ENCODE measurements around the gene PDXP.

PDXP gene

DNA sequence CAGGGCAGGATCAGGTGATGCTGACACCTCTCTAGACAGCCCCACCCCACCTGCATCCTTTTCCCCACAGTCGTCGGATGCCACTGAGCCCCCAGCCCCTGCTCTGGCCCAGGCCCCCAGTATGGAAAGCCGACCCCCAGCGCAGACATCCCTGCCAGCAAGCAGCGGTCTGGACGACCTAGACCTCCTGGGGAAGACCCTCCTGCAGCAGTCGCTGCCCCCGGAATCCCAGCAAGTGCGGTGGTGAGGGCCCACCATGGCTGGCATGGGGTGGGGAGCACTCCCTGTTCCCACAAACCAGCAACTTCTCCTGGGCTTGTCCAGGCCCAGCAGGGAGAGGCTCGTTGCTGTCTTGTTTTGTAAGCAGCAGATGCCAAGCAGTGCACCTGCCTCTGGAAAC lies 28.6 kb upstream of the PDXP start:
- no peak for DNase-seq

DNA sequence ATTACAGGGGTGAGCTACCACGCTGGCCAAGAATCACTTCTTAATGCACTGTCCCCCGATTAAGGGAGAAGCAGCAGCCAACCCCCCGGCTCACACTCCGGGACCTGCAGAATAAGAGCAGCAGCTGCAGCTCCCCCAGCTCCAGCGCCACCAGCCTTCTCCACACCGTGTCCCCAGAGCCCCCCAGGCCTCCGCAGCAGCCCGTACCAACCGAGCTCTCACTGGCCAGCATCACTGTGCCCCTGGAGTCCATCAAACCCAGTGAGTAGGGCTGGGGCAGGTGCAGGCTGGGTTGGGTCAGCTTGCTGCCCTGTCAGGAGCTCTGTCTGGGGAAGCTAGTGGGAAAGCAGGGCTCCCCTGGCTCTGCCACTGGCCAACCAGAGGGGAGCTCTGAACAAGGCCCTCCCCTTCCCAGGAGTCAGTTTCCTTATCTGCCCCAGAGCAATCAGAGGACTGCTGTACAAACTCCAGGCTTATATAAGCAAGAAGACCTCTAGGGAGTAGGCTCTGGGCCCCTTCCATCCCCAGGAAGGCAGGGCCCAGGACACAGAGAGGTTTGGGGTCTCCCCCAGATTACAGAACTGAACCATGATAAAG lies 27.6 kb upstream of the PDXP start:
- no peak for DNase-seq

DNA sequence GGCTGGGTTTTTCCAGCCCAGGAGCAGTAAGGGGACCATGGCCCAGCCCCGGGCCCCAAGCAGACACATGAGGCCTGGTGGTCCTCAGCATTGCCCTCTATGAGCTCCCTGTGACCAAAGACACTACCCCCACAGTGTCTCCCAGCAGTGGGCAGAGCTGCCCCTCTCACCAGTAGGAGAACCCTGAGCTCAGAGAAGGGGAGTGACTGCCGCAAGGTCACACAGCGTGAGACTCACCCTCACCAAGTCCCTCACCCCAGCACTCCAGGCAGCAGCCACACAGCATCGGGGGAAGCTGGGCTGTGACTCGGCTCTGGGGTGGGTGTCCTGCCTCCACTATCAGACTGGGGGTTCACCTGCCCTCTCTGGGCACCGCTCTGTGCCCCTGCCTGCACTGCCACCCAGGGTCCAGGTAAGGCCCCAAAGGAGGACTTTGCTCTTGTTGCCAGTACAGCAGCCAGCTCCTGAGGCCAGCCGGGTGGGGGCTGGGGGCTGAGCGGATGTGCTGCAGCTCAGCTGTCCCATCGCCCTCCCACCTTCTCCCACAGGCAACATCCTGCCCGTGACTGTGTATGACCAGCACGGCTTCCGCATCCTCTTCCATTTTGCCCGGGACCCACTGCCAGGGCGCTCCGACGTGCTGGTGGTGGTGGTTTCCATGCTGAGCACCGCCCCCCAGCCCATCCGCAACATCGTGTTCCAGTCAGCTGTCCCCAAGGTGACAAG lies 26.9 kb upstream of the PDXP start:
- DNase-seq, result no peak

DNA sequence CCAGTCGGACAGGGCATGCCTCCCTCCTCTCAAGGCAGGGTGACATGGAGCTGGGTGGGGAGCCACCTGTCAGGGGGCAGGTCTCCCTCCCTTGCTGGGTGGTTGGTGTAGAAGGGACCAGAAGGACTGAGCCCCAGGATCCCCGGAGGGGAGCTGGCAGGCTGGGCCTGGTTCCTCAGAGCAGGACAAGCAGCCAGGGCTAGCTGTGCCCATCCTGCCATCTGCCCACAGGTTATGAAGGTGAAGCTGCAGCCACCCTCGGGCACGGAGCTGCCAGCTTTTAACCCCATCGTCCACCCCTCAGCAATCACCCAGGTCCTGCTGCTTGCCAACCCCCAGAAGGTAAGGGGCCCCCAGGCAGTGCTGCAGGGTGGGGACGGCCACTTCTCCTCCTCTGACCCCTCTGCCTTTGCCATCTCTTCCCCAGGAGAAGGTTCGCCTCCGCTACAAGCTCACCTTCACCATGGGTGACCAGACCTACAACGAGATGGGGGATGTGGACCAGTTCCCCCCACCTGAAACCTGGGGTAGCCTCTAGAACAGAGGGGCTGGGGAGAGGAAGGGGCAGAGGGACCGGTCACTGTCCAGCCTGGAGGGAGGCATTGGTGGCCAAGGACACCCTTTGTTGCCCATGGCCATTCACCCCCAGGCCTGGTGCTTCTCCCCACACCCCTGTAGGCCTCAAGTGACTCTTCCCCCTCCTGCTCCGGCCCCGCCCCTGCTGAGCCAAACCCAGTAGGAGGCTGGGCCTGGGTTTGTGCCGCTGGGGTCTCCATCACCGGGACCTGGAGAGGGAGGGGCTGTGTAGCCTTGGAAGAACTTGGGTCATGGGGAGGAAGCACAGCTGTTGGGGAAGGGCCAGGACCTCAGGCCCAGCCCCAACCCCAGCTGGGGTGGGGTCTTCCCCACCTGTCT lies 26.1 kb upstream of the PDXP start:
- DNase-seq, result no peak

DNA sequence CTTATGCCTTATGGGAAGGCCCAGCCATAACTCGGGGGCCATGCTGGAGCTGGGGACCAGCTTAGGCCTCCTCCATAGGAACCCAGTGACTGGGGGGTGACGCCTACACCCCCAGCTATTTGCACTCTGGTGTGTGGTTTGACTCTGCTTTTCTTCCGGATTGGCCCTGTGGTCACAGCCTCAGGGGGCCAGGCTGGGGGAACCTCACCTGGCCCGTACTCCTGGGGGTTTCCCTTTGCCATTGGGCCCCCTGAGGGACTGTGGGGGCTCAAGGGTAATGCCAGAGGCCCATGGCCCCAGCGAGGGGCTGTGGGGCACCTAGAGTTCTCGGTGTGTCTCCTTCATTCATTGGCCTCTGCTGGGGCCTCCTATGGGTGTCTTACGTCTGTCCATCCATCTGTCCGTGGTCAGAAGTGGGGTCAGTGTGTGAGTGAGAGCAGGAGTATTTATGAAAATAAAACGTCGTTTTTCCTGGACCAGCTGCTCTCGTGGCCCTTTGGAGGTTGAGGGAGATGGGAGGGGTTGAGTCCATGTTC lies 25.4 kb upstream of the PDXP start:
- DNase-seq, result no peak

DNA sequence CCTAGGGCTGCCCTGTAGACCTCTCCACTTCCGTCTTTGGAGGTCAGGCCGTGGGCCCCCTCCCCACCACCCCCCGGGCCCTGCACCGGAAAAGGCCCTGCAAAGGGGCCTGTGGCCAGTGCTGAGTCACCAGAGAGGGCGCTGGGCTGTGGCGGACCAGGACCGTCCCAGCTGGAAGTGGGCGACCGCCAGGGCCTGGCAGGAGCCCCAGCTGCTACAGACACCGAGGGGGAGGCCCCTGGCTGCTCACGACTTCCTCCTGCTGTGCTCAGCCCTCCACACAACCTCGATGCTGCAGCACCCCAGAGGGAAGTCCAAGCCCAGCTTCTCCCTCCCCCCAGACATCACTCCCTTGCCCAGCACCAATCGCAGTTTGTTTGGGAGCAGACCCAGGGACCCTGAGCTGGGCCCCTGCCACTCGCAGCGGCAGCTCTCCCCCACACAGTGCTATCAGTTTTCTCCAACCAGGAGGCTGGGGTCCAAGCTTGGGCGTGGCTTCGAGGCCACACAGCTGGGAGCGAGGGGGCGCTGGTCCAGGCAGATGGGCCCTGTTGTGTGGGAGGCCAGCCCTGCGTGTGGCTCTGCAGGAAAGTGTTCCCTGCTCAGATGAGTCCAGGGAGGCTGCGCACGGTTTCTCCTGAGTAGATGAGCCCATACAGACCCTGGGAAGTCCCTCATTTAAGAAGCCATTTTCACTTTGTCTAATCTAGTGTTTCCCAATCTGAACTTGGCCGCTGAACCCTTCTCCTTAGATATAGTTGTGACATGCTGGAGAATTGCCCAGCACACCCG lies 24.7 kb upstream of the PDXP start:
- DNase-seq, result no peak

DNA sequence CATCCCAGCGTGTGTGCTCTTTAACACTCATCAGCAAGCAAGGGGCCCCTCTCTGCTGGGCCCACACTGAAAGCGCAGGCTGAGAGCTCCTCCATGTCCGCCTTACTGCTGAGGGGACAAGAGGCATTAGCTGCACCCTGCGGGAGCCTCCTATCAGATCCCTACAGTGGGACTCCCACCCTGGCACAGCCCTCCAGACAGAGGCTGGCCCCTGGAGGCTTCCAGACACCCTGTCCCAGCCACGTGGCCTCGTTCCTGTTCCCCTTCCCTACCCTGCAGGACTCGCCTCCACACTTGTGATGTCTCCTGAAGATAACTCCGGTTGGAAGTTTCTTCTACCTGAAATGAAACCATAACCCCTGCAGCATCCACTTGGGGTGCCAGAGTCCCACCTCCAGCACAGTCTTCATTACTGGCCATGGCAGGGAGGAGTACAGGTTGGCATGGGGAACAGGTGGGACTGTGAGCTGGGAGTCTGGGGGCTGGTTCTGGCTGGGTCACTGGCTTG lies 24.1 kb upstream of the PDXP start:
- DNase-seq, result no peak

DNA sequence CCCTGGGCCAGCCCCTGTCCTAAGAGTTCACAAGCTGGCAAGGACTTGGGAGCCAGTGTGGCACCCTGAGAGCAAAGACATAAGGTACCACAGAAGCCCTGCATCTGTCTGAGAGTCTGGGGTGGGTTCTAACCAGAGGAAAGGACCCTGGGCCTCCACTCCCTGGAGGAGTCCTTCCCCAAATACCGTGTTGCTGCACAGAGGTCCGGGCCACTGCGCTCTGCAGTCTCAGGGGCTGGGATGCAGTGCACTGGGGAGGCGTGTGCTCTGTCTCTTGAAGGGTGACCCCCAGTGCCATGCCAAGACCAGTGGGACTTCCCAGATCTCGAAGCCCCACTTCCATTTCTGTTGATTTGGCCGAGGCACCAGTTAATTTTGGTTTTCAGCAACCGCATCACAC lies 23.4 kb upstream of the PDXP start:
- DNase-seq, result no peak

DNA sequence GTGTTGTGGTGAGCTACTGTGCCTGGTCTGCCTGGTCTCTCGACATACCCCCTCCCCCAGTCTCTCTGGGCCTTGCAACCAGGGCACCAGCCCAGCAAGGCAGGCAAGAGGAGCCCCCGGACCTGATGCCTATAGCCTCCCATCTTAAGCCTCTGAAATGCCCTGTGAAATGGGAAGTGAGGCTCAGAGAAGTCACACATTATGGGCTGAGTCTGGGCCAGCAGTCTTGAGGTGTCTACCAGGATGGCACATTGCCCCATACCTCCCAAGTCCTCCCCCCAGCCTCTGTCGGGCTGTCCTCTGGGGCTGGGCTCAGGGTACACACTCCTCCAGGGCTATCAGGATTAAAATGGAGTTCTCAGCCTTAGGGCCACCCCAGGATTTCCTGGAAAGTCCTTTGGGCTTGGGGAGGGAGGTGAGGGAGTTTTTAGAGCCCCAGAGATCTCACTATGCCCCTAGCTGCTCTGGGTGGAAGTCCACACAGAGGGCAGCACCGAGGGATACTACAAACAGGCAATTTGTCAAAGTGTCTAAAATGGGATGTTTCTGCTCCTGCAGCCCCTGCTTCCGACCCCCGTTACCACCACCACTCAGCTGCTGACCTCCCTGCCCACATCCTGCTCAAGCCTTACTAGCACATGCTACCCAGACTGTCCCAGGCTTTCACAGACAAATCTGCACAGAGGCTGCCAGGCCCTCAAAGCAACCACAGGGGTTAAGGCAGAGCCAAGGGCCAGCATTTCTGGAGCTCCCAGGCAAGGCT lies 22.2 kb upstream of the PDXP start:
- DNase-seq, result no peak

DNA sequence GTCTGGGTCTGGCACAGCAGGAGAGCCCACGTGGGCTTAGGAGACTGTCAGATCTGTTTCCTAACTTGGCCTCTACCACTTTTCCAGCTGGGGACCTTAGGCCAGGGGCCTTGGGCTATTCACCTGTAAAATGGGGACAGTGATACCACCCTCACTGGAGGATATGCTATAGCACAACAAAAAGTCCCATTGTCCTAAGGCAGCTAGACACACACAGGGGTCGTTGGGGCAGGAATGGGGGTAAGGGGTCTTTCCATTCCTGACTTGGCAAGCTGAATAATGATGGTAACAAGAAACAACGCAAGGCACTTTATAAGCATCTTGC lies 21.6 kb upstream of the PDXP start:
- no peak for DNase-seq

DNA sequence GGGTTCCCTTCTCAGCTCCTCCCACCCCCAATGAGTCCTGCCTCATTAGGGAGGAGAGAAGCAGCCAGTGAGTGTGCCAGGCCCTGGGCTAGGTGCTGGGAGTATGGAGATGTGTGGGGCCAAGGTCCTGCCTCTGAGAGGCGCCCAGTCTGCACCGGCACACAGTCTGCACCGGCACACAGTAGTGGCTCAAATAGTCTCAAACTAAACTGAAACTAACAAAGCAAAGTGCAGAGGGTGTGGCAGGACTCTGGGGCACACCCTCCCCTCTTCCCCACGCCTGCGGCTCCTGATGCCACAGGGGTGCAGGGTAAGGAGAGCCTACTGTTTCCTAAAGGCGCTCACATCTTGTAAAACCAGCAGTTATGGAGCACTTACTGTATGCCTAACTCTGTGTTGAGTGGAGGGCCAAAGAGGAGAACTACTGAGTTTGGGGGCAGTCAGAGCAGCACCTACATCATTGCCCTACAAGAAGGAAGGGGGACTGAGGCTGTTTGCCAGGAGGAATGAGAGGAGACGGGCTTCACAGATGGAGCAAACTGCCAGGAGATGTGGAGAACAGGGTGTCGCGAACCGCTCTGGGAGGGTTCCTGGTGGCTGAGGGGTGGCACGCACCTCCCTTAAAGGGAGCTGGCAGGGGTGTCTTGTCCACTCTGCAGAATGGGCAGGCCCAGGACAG lies 20.0 kb upstream of the PDXP start:
- DNase-seq, result no peak

DNA sequence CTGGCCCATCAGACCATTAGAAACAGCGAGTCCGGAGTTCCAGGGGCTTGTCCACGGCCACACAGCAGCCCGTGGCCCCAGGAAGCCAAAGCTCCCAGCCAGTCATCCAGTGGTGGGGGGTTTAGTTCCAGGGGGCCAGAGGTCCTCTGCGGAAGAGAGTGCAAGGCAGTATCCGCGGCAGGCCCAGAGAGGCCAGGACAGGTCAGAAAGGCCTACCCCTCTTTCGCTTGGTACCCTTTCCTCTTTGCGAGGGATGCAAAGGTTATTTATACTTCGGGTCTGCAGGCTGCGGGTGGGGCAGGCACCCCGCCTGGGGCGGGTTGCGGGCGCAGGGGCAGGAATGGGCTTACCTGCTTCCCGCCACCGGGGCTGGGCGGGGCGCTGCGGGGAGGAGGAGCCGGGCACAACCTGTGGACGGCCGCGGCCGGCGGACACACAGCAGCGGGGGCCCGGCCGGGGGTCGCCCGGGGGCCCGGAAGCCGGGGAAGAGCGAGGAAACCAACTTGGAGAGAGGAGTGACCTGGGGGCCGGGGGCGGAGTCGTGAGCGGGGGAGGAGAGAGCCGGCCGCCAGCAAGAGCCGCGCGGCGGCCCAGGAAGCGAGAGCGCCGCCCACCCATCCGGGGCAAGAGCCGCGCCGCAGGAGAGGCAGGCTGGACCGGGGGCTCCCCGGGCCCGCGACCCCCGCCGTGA lies 19.3 kb upstream of the PDXP start, which contains the start of gene SH3BP1:
Gene SH3BP1 (plus strand): TSS at position 600 of the 691 bp plus-strand sequence. CDS start 119 bp downstream, outside the sequence.
- peak in 1 of 2 donors; percentile 39 for DNase-seq

DNA sequence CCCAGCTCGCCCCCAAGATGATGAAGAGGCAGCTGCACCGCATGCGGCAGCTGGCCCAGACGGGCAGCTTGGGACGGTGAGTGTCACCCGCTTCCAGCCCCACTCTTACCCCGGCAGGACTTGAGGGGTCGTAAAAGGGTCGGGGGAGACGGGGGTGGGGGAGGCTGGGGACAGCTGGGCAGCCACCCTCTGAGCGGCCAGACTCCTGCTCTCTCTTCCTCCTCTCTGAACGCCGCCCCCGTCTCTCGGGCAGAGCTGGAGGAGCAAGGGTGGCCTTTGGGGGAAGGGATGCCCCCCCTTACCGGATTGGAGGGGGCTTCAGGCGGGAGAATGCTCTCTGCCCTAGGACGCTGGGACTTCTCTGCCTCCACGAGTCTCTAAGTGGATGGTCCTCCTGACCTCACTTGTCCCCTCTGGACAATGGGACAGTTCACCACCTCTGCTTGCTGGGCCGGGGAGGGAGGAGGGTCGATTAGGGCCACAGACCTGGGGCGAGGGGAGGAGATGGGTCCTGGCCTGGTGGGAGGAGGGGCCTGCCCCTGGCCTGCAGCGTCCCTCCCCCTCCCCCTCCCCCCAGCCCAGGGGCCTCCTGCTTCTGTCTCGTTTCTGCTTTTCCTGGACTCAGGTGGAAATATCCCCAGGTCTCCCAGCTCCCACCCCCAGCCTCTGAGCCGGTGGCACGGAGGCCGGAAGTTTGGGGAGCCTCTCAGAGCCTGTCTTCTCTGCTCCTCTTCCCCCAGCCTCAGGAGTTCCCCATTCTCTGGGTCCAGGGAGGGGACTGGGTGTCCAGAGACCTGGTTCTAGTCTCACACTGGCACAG lies 18.5 kb upstream of the PDXP start:
- no peak for DNase-seq

DNA sequence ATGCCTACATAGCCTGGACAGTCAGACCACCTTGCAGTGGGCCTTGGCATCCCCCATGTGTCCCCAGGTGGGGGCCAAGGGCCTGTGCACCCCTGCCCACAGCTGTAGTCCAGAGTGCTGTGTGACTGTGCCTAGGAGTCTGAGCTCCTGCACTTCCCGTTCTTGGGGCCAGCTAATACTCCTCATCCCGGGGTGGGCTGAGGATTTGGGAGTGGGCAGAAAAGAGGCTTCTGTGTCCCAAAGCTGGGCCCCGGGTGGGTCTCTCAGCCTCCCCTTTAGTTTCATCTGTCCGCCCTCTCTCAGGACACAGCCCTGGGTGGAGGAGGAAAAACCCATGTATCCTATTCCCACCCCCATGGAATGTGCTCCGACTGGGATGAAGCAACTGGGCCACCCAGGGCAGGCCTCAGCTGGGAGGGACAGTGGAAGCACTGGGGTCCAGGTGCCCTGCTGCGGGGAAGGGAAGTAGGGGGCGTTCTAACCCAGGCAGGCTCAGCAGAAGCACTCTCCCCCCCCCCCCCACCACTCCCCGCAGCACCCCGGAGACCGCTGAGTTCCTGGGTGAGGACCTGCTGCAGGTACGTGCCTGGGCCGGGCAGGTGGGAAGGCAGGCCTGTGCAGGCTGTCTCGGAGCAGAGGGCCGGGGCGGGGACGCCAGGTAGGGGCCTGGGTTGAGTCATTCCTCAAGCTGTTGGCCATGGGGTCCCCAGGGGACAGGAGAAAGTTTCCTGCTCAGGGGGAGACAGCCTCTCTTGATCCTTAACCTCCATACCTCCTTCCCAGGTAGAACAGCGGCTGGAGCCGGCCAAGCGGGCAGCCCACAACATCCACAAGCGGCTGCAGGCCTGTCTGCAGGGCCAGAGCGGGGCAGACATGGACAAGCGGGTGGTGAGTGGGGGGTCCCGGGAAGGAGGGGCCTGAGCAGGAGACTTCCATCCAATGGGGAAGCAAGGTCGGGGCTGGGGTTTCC lies 17.6 kb upstream of the PDXP start:
- no peak for DNase-seq

DNA sequence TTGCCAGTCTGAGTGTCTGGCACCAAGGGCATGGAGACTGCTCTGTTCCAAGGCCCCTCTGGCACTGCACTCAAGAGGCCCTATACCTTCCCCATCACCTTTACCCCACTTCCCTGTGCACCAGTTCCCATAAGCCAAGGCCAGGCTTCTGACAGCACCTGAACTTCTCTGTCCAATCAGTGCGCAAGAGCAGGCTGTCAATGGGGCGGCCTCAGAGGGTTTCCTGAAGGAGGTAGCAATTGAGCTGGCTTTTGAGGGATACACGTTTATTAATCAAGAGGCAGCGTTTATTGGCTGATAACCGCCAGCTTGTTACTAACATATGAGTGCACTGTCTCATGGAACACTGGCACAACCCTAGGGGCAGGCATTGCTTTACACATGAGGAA lies 17.0 kb upstream of the PDXP start:
- no peak for DNase-seq

DNA sequence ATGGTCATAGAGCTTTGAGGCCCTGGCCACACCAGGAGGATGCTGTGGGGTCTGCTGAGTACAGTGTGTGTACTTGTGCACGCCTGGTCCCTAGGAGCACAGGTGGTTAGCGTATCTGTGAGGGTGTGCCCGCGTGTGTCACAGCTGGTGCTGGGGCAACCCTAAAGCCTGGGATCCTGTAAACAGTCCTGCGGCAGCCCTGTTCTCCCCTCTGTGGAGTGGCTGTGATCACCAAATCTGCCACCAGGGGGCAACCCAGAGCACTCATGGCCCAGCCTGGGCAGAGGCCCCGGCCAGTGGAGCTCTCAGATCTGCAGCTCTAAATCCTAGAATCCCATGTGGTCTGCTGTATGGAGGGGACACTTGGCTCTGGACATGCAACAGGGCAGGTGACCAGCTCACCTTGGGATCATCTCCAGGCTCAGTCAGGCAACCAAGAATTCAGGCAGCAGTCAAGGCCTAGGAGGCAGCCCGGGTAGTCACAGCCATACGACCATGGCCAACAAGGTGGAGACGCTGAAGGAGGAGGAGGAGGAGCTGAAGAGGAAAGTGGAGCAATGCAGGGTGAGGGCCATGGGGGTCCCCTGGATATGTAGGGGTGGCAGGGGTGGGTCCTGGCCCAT lies 15.2 kb upstream of the PDXP start:
- peak; percentile 80 to 91 for DNase-seq

DNA sequence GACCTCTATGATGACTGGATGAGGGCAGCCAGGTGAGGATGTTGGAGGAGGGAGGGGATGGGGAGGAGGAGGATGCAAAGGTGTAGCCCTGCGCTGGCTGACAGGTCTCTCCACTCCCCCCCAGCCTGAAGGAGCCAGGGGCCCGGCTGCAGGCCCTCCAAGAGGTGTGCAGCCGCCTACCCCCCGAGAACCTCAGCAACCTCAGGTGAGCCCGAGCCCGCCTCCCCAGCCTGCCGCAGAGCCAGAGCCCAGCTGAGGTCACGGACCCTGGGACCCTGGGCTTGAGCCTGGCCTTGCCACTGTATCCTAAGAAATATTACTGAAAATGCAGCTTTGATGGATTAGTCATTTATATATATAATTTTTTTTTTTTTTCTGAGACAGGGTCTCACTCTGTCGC lies 11.2 kb upstream of the PDXP start:
- no peak for DNase-seq

DNA sequence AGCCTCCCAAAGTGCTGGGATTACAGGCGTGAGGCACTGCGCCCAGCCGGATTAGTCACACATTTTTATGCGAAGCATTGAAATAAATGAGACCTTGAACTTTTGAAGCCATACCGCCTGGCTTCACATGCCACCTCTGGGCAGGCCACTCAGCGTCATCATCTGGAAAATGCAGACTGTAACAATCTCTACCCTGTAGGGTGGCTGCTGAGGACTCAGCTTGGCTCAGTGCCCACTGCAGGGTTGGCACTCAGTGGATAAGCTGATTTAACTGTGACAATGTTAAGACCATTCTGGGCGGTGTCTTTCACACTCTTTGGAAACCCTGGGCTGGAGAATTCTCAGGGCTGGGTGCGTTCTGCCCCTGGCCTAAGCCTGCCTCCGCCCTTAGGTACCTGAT lies 10.6 kb upstream of the PDXP start:
- no peak for DNase-seq

Measured in activated CD4-positive, alpha-beta T cell treated with anti-CD3 and anti-CD28 coated beads for 4 hours (primary cell).